GM18870 (cell line): Measurements from ENCODE around the gene CCDC158.
"Not testable (repeated sequence)": the region's sequence is repeated elsewhere in the genome, so short reads cannot be mapped to it uniquely, and the experiment has no call there.

Experiments
- ATAC-seq: cut with Tn5 transposase; IDR thresholded peaks from one replicate; pipeline ENCODE4 v1.9.1; 2021; ENCODE audit warnings: moderate library complexity; ENCODE audit not compliant: unreplicated experiment

The CCDC158 gene

GRCh38 chr4:76373919-76374552, 46.9 kb downstream of the CCDC158 start:
- no peak for ATAC-seq

- no peak for ATAC-seq
These were observed 54.2 kb downstream of the CCDC158 start for GRCh38 chr4:76366737-76367136.

GRCh38 chr4:76365636-76366035, 55.3 kb downstream of the CCDC158 start:
- no peak for ATAC-seq

GRCh38 chr4:76364763-76365162, 56.2 kb downstream of the CCDC158 start:
- ATAC-seq = no peak

- ATAC-seq = no peak
These were observed 57.2 kb downstream of the CCDC158 start for GRCh38 chr4:76363556-76364290.

GRCh38 chr4:76361689-76362412, 59.1 kb downstream of the CCDC158 start:
- no peak for ATAC-seq

- ATAC-seq = not testable (repeated sequence)
These were observed 61.0 kb downstream of the CCDC158 start for GRCh38 chr4:76359881-76360466.

GRCh38 chr4:76357981-76358380, 63.0 kb downstream of the CCDC158 start:
- no peak for ATAC-seq

- no peak for ATAC-seq
These were observed 66.1 kb downstream of the CCDC158 start for GRCh38 chr4:76354517-76355473.

- ATAC-seq = no peak
These were observed 78.1 kb downstream of the CCDC158 start for GRCh38 chr4:76342803-76343202.

GRCh38 chr4:76342191-76342590, 78.8 kb downstream of the CCDC158 start:
- no peak for ATAC-seq

- no peak for ATAC-seq
These were observed 79.9 kb downstream of the CCDC158 start for GRCh38 chr4:76341063-76341462.

- no peak for ATAC-seq
These were observed 81.6 kb downstream of the CCDC158 start for GRCh38 chr4:76339364-76339763.

- ATAC-seq = no peak
These were observed 86.1 kb downstream of the CCDC158 start for GRCh38 chr4:76334885-76335284.

GRCh38 chr4:76326515-76326914, 94.4 kb downstream of the CCDC158 start:
- no peak for ATAC-seq

- no peak for ATAC-seq
These were observed 95.9 kb downstream of the CCDC158 start for GRCh38 chr4:76325072-76325471.

- no peak for ATAC-seq
These were observed 98.7 kb downstream of the CCDC158 start for GRCh38 chr4:76322236-76322635.

GRCh38 chr4:76316131-76316530, 104.8 kb downstream of the CCDC158 start:
- ATAC-seq = no peak

- ATAC-seq = no peak
These were observed 105.5 kb downstream of the CCDC158 start for GRCh38 chr4:76315267-76315918.

- no peak for ATAC-seq
These were observed 107.4 kb downstream of the CCDC158 start for GRCh38 chr4:76313547-76313946.
